Calu3 (cell line): ENCODE results near the gene POLA1. TPM values are rescaled to one million over a fixed set of nuclear protein-coding genes. Genes with fewer than 3 reads are reported as not detected.

Experiments
- BruUV-seq: library from RNA; stranded (reverse); fragments of 400-500 nt; replicated peaks from 2 replicates; lab custom pipeline; 2021; lab: Mats Ljungman, UMichigan
- CTCF ChIA-PET: fragments of 300-600 bp; sonication (Branson Sonifier 250); formaldehyde crosslinking; loops from one replicate; lab custom pipeline; 2022; ENCODE audit warnings: antibody characterized with exemption; lab: Charles Lee
- DNase-seq: peaks from one replicate; pipeline ENCODE4 v3.0.0; 2022
- H3K27ac Mint-ChIP-seq: one replicate; pipeline ENCODE4 v1.8.0; 2022; ENCODE audit warnings: mixed read lengths; ENCODE audit not compliant: unreplicated experiment
- H3K27me3 Mint-ChIP-seq: one replicate; pipeline ENCODE4 v1.8.0; 2022; ENCODE audit warnings: mixed read lengths; ENCODE audit not compliant: unreplicated experiment
- H3K36me3 Mint-ChIP-seq: one replicate; pipeline ENCODE4 v1.8.0; 2022; ENCODE audit warnings: mild to moderate bottlenecking, moderate library complexity, mixed read lengths; ENCODE audit not compliant: insufficient read depth, unreplicated experiment
- H3K4me1 Mint-ChIP-seq: one replicate; pipeline ENCODE4 v1.8.0; 2022; ENCODE audit warnings: mild to moderate bottlenecking, low read depth, mixed read lengths; ENCODE audit not compliant: unreplicated experiment
- H3K4me3 Mint-ChIP-seq: one replicate; pipeline ENCODE4 v1.8.0; 2022; ENCODE audit warnings: mild to moderate bottlenecking, low read depth, moderate library complexity, mixed read lengths; ENCODE audit not compliant: unreplicated experiment
- H3K9me3 Mint-ChIP-seq: one replicate; pipeline ENCODE4 v1.8.0; 2022; ENCODE audit warnings: low read depth, mixed read lengths; ENCODE audit not compliant: unreplicated experiment
- CTCF ChIP-seq: fragments of 200-600 bp; IDR thresholded peaks from one replicate; pipeline ENCODE4 v1.8.0; 2022; ENCODE audit warnings: antibody characterized with exemption; ENCODE audit not compliant: unreplicated experiment
- intact Hi-C: fragments of 100-400 bp; cut with micrococcal nuclease; formaldehyde crosslinking; loops from one replicate; pipeline ENCODE4 v1.10.0; 2022; ENCODE audit not compliant: unreplicated experiment
- total RNA-seq: library from RNA; stranded (reverse); gene quantifications from 2 replicates; pipeline ENCODE4 v1.2.3, GENCODE V29; 2022

POLA1 gene
- total RNA-seq, 1 experiment from 2014 or later: 25.2 TPM

- intact Hi-C loops: no loop called here
- CTCF ChIA-PET: no interaction called here
Measured at GRCh38 chrX:24985120-24985519, 291.4 kb downstream of the POLA1 start.

GRCh38 chrX:24987731-24988130, 294.0 kb downstream of the POLA1 start:
- no peak for TF ChIP-seq CTCF
- intact Hi-C loops: no loop called here
- Mint-ChIP-seq H3K4me3 (no peak overlapping the region), H3K27ac (no peak overlapping the region), H3K9me3 (no peaks in the 10 kb centered on the region), H3K4me1 (no peaks in the 10 kb centered on the region), H3K27me3 (no peaks in the 10 kb centered on the region), H3K36me3 (no peaks in the 10 kb centered on the region)
- CTCF ChIA-PET: no interaction called here
- DNase-seq: no peak
- BruUV-seq: no TSS peak

More at GRCh38 chrX:24985120-24985519, 291.4 kb downstream of the POLA1 start:
- Mint-ChIP-seq H3K9me3 (no peaks in the 10 kb centered on the region), H3K27ac (no peak overlapping the region), H3K27me3 (no peaks in the 10 kb centered on the region), H3K36me3 (no peaks in the 10 kb centered on the region), H3K4me1 (no peaks in the 10 kb centered on the region), H3K4me3 (no peak overlapping the region)
- no TSS peak for BruUV-seq
- no peak for DNase-seq
- TF ChIP-seq CTCF: no peak

- H3K9me3 Mint-ChIP-seq: no peaks in the 10 kb centered on the region
- no peaks in the 10 kb centered on the region for H3K27me3 Mint-ChIP-seq
- H3K36me3 Mint-ChIP-seq: no peaks in the 10 kb centered on the region
- BruUV-seq: no TSS peak
- CTCF ChIA-PET: no interaction called here
- H3K4me1 Mint-ChIP-seq: no peaks in the 10 kb centered on the region
- intact Hi-C loops: no loop called here
- no peak for DNase-seq
- TF ChIP-seq CTCF: no peak
- no peak overlapping the region for H3K27ac Mint-ChIP-seq
- no peak overlapping the region for H3K4me3 Mint-ChIP-seq
Measured at GRCh38 chrX:24988314-24988713, 294.6 kb downstream of the POLA1 start.

- no peak for TF ChIP-seq CTCF
- Mint-ChIP-seq H3K27me3 (no peaks in the 10 kb centered on the region), H3K27ac (no peak overlapping the region), H3K36me3 (no peaks in the 10 kb centered on the region), H3K4me3 (no peak overlapping the region), H3K9me3 (no peaks in the 10 kb centered on the region), H3K4me1 (no peaks in the 10 kb centered on the region)
- CTCF ChIA-PET: interaction anchor here (0.8 kb wide), 1 partner anchor 154 kb away, joined by 3 read pairs; no protein-coding TSS in a partner anchor
- DNase-seq: no peak
- intact Hi-C loops: no loop called here
- BruUV-seq: no TSS peak
Measured at GRCh38 chrX:24990535-24990934, 296.8 kb downstream of the POLA1 start.
